Measurements from ENCODE around the gene B3GAT3.

DNA sequence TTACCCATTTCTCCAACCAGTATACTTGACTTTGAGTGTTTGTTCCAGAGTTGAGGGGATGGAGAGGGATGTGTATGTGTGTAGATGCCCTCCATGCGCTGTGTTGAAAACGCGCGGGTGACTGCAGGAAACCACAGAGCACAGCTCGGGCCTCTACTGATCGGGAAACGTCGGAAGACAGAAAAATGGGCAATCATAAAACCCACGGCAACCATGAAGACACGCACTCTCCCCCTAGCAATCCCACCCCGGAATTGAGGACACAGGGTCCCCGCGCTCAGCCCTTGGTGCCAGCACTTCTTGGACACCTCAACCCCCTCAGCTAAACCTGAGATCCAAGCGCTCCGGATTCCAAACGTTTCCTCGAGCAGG, 49.4 kb upstream of the B3GAT3 start:
- TF ChIP-seq TEAD4 (IDR thresholded peaks at IDR 0.05) = no peak
- TF ChIP-seq CEBPB (IDR thresholded peaks at IDR 0.05) = no peak
